Skeletal muscle cell (primary cell): ENCODE data around the gene UBE2E1.

ENCODE experiments used
- DNase-seq: peaks from one replicate; pipeline ENCODE4 v3.0.0-alpha.2; 2010; ENCODE audit warnings: low read depth
- H3K4me3 ChIP-seq: 2 replicates; pipeline ENCODE4 v1.5.1; 2011; ENCODE audit warnings: low read depth, mild to moderate bottlenecking, control low read depth, low read length, moderate library complexity

The UBE2E1 gene

GRCh38 chr3:23805633-23806533 is at the start of gene UBE2E1:
Gene UBE2E1, plus strand, starts transcription at chr3:23805955. Its CDS starts 1,315 bp downstream, at chr3:23807270.
- H3K4me3 ChIP-seq: peak within 1 kb of the TSS; percentile 76
- DNase-seq: peak; percentile 32

GRCh38 chr3:23756206-23756840 is 49.4 kb upstream of the UBE2E1 start:
- DNase-seq: no peak
- H3K4me3 ChIP-seq: no peak overlapping the region

- no peak for DNase-seq
These were observed 47.4 kb upstream of the UBE2E1 start for GRCh38 chr3:23758253-23758838.

GRCh38 chr3:23760325-23760724 is 45.4 kb upstream of the UBE2E1 start:
- no peak for DNase-seq
- no peak overlapping the region for H3K4me3 ChIP-seq

More at GRCh38 chr3:23758253-23758838, 47.4 kb upstream of the UBE2E1 start:
- no peak overlapping the region for H3K4me3 ChIP-seq

GRCh38 chr3:23760871-23761373 is 44.8 kb upstream of the UBE2E1 start:
- DNase-seq: no peak
- H3K4me3 ChIP-seq: no peak overlapping the region

GRCh38 chr3:23761440-23761896 is 44.3 kb upstream of the UBE2E1 start:
- no peak for DNase-seq

GRCh38 chr3:23762214-23762613 is 43.5 kb upstream of the UBE2E1 start:
- no peak overlapping the region for H3K4me3 ChIP-seq
- no peak for DNase-seq

More at GRCh38 chr3:23761440-23761896, 44.3 kb upstream of the UBE2E1 start:
- H3K4me3 ChIP-seq: no peak overlapping the region

- H3K4me3 ChIP-seq: peak overlapping the region; percentile 14
- peak; percentile 46 for DNase-seq
These were observed 42.8 kb upstream of the UBE2E1 start for GRCh38 chr3:23762759-23763477.

- no peak for DNase-seq
These were observed 41.3 kb upstream of the UBE2E1 start for GRCh38 chr3:23764407-23764806.

GRCh38 chr3:23767546-23767945 is 38.2 kb upstream of the UBE2E1 start:
- H3K4me3 ChIP-seq: no peak overlapping the region
- no peak for DNase-seq

More at GRCh38 chr3:23764407-23764806, 41.3 kb upstream of the UBE2E1 start:
- H3K4me3 ChIP-seq: no peak overlapping the region

- no peak for DNase-seq
- H3K4me3 ChIP-seq: no peak overlapping the region
These were observed 30.4 kb upstream of the UBE2E1 start for GRCh38 chr3:23775254-23775909.

GRCh38 chr3:23776352-23776891 is 29.3 kb upstream of the UBE2E1 start:
- no peak overlapping the region for H3K4me3 ChIP-seq
- DNase-seq: peak; percentile 89

GRCh38 chr3:23778446-23778845 is 27.3 kb upstream of the UBE2E1 start:
- DNase-seq: no peak
- H3K4me3 ChIP-seq: no peak overlapping the region

- H3K4me3 ChIP-seq: no peak overlapping the region
- DNase-seq: no peak
These were observed 25.9 kb upstream of the UBE2E1 start for GRCh38 chr3:23779841-23780240.

GRCh38 chr3:23781051-23781450 is 24.7 kb upstream of the UBE2E1 start:
- DNase-seq: no peak
- no peak overlapping the region for H3K4me3 ChIP-seq

GRCh38 chr3:23781871-23782270 is 23.9 kb upstream of the UBE2E1 start:
- DNase-seq: no peak
- no peak overlapping the region for H3K4me3 ChIP-seq

- H3K4me3 ChIP-seq: no peak overlapping the region
- DNase-seq: no peak
These were observed 20.6 kb upstream of the UBE2E1 start for GRCh38 chr3:23785097-23785645.

- DNase-seq: no peak
- H3K4me3 ChIP-seq: no peak overlapping the region
These were observed 19.9 kb upstream of the UBE2E1 start for GRCh38 chr3:23785882-23786281.
